HG03097 (cell line): ENCODE measurements around the gene VEGFB.

Experiments
- ATAC-seq: cut with Tn5 transposase; IDR thresholded peaks from one replicate; pipeline ENCODE4 v1.9.1; 2021; ENCODE audit not compliant: unreplicated experiment, low FRiP score

The VEGFB gene

DNA sequence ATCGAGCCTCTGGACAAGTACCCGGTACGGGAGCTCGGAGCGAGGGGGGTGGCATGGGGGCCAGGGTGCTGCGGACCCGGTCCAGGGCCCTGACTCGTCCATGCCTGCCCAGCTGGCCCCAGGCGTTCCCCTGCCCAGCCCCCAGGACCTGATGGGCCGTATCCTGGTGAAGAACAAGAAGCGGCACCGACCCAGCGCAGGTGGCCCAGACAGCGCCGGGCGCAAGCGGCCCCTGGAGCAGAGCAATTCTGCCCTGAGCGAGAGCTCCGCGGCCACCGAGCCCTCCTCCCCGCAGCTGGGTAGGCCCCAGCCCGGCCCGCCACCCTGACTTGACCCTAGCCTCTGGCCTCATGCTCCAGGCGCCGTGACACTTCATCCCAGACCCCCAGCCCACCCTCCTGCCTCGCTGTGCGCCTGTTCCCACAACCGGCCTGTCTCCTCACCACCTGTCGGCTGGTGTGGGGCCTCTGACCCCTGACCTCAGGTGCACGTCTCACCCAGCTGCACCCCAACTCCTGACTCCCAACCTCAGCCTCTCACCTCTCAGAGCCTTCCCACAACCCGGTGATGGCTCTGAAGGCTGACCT, 24.7 kb downstream of the VEGFB start:
- ATAC-seq, result no peak

GRCh38 chr11:64259533-64260067, 25.2 kb downstream of the VEGFB start:
- ATAC-seq, result no peak

- ATAC-seq, result no peak
Measured at GRCh38 chr11:64260147-64260708, 25.8 kb downstream of the VEGFB start.

DNA sequence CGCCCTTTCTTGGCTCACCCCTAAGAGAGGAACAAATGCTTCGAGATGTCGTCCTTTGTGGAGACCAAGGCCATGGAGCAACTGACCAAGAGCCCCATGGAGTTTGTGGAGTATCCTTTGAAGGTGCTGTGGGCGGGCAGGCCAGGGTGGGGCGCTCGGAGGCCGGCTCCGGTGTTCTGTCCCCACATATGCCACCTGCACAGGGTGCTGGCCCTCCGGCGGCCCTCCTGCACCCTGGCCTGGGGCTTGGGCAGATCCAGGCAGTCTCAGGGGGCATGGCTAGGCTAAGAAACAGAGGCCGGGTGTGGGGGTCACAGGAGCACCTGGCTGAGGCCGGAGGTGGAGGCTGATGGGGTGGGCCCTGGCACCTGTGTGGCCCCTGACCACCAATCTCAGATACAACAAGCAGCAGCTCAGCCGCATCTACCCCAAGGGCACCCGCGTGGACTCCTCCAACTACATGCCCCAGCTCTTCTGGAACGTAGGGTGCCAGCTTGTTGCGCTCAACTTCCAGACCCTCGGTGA, 27.2 kb downstream of the VEGFB start:
- ATAC-seq, result no peak

DNA sequence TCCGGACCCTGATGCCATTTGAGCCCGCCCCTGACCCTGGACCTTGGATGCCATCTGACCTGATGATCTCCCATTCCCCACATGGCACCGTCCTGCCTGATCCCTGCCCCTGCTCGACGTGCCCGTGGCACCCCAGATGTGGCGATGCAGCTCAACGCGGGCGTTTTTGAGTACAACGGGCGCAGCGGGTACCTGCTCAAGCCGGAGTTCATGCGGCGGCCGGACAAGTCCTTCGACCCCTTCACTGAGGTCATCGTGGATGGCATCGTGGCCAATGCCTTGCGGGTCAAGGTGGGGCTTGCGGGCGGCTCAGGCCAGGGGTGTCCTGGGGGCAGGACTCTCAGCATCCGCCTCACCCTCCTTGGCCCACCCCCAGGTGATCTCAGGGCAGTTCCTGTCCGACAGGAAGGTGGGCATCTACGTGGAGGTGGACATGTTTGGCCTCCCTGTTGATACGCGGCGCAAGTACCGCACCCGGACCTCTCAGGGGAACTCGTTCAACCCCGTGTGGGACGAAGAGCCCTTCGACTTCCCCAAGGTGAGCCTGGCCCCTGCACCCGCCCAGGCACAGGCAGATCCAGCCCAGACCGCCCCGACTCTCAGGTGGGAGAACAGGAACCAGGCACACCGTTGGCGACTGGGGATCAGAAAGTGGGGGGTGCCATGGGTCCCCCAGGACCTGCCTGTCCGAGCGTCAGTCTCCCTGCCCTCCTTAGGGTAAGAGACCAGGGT, 28.1 kb downstream of the VEGFB start:
- ATAC-seq, result no peak

GRCh38 chr11:64263021-64263946, 28.9 kb downstream of the VEGFB start:
- ATAC-seq, result no peak

DNA sequence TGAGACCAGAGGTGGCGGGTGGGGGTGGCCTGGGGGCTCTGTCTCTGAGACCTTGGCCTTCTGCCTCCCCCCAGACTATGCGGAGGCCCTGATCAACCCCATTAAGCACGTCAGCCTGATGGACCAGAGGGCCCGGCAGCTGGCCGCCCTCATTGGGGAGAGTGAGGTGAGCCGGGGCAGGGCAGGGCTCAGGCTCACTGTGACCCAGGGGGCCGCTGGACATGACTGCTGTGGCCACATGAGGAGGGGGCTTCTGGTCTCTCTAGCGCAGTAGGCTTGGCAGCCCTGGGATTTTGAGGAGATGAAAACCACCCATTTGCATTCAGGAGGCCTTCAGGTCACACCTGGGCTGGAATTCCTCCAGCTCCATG, 29.5 kb downstream of the VEGFB start:
- ATAC-seq, result no peak

GRCh38 chr11:64264371-64264852, 30.0 kb downstream of the VEGFB start:
- ATAC-seq, result no peak

GRCh38 chr11:64265176-64266160, 31.1 kb downstream of the VEGFB start:
- no peak for ATAC-seq

DNA sequence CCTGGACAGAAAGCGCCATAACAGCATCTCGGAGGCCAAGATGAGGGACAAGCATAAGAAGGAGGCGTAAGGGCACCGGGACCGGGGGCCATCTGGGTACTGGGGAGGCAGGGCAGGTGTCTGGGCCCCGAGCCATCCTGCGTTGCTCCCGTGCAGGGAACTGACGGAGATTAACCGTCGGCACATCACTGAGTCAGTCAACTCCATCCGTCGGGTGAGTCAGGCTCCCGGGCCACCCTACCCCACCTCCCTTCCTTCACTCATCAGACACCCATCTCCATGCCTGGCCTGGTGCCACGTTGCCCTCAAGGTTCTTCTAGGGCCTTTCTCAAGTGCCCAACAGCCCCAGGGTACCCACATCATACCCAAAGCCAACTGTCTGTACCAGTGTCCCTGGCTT, 32.0 kb downstream of the VEGFB start:
- no peak for ATAC-seq

DNA sequence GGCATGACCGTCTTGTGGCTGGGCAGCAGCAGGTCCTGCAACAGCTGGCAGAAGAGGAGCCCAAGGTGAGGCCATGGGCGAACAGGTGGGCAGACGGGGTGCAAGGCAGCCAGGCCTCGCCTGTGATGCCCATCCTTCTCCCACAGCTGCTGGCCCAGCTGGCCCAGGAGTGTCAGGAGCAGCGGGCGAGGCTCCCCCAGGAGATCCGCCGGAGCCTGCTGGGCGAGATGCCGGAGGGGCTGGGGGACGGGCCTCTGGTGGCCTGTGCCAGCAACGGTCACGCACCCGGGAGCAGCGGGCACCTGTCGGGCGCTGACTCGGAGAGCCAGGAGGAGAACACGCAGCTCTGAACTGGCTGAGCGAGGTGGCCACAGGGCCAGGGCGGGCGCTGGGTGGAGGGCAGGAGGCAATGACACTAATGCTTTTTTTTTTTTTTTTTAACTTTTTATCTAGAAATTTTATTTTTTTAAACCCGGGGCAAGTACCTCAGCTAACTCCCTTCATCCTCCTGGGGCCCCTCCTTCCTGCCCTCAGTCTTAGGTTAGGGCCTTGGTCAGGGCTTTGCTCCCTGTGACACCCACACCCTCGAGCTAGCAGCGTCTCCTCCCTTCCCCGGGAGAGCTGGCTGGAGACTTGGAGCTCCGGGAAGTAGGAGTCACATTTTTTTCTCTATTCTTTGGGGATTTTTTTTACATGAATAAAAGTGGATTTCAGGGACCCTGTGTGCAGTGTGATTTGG, 33.0 kb downstream of the VEGFB start:
- no peak for ATAC-seq

DNA sequence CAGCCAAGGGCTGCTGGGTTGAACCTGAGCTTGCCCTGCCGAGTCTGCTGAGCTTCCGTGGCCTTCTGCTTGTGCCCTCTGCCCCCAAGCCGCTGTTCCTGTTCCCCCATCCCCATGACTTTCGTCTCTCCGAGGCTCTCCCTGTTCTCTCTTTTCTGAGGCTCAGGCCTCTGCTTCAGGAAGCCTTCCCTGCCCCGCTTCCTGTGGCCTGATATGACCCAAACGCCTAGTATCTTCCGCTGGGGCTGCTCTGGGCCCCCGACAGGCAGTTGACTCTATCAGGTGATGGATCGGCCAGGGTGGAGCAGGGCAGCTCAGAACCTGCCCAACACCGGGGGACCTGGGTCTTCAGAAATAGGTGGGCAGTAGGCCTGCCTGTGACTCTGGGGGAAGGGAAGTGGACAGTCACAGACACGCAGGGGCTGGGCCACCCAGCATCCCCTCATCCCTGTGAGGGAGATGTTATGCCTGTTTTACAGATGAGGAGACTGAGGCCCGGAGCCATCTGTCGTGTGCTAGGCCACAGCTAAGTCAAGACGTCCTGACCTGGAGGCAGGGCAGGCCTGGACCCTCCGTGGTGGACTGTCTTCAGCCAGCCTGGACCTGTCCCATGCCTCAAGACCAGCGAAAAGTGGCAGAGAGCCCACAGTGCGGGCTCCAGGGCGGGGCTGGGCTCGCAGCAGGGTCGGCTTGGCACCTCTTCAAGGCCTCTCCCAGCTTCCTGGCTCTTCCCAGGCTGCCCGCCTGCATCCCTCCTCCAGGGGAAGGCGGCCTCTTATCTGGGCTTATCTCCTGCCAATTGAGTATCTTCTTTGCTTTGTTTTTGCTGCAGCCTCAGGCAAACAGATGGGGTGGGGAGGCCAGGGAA, 33.9 kb downstream of the VEGFB start:
- no peak for ATAC-seq

- ATAC-seq, result peak; percentile 15
Measured at GRCh38 chr11:64268893-64269539, 34.6 kb downstream of the VEGFB start.

DNA sequence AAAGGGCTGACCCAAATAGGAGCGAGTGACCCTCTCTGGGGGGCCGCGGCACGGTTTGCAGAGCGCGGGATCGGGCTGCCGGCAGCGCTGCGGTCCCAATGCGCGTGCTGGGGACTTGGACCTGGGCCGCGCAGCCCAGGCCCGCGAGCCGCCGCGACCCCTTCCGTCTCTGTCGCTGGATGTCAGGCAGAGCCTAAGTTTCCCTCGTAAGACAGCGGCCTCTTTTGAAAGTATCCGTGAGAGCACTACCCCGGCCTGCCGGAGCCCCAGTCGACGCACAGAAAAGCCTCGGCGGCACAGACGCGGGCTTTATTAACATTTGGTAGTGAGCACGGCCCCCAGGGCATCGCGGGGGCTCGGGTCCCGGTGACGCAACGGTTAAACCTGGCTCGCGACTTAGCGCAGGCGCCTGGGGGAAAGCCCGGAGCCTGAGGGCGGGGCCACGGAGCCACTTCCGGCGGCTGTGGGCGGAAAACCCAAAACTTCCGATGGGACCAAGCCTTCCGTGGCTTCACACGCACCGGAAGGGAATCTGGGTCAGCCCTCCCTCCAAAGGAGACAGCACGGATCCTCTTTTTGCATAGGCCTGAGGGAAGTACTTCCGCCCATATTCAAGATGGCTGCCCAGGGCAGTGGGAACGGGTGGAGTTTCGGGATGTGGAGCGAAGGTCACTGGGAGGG, 35.3 kb downstream of the VEGFB start:
- peak; percentile 63 for ATAC-seq

GRCh38 chr11:64275031-64275800, 40.8 kb downstream of the VEGFB start:
- no peak for ATAC-seq

GRCh38 chr11:64275841-64276240, 41.5 kb downstream of the VEGFB start:
- no peak for ATAC-seq
